ENCODE measurements around the gene INPP5J.

DNA sequence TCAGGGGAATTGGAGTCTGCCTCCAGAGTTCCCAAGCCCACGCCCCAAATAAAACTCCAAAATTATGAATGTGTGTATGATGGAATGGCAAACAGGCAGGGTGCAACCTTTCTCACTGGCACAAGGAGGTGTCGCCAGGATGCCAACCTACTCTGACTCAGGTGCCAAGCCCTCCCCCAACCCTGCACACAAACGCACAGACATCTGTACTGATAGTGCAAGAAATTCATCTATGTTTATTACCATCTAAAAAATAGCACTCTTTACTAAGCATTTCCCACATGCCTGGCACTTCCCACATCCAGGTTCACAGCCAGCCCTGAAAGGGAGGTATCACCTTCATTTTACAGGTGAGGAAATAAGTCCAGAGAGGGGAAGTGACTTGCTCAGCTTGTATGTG is 16.3 kb downstream of the INPP5J start:
- TF ChIP-seq, protein P1, sequence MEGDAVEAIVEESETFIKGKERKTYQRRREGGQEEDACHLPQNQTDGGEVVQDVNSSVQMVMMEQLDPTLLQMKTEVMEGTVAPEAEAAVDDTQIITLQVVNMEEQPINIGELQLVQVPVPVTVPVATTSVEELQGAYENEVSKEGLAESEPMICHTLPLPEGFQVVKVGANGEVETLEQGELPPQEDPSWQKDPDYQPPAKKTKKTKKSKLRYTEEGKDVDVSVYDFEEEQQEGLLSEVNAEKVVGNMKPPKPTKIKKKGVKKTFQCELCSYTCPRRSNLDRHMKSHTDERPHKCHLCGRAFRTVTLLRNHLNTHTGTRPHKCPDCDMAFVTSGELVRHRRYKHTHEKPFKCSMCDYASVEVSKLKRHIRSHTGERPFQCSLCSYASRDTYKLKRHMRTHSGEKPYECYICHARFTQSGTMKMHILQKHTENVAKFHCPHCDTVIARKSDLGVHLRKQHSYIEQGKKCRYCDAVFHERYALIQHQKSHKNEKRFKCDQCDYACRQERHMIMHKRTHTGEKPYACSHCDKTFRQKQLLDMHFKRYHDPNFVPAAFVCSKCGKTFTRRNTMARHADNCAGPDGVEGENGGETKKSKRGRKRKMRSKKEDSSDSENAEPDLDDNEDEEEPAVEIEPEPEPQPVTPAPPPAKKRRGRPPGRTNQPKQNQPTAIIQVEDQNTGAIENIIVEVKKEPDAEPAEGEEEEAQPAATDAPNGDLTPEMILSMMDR (IDR thresholded peaks at IDR 0.05), result no peak
- TF ChIP-seq POLR2A (IDR thresholded peaks at IDR 0.05), result no peak
